Breast epithelium (tissue), 3 donors: ENCODE data around the gene ERCC3.

Experiments
- CTCF ChIP-seq, 3 donors: fragments of 450-650 bp; IDR thresholded peaks; one replicate each; pipeline ENCODE4 v1.5.1; 2016 to 2017; ENCODE audit warnings: antibody characterized with exemption in 3 of 3, mild to moderate bottlenecking in 3 of 3, moderate library complexity in 3 of 3
- POLR2AphosphoS5 ChIP-seq, 3 donors: sonication (generic); formaldehyde crosslinking; IDR thresholded peaks; one replicate each; pipeline ENCODE4 v1.6.1; 2017; ENCODE audit warnings: antibody characterized with exemption in 3 of 3

- TF ChIP-seq POLR2AphosphoS5 (IDR thresholded peaks at IDR 0.05) (no peak), CTCF (IDR thresholded peaks at IDR 0.05) (no peak)
Observed at GRCh38 chr2:127288274-127288673, 5.7 kb downstream of the ERCC3 start.
